CD14-positive monocyte (primary cell): ENCODE results near the gene TTC21A. TPM values are rescaled to one million over a fixed set of nuclear protein-coding genes. Genes with fewer than 3 reads are reported as not detected.

Experiments used
- DNase-seq, 3 donors: peaks; one replicate each; pipeline ENCODE4 v3.0.0-alpha.2; 2011 to 2022
- H2AFZ ChIP-seq: 2 replicates; pipeline ENCODE4 v1.6.0; 2012; ENCODE audit warnings: mild to moderate bottlenecking, low read depth, low read length, inconsistent platforms; ENCODE audit not compliant: insufficient read depth, poor library complexity, severe bottlenecking
- H3K27ac ChIP-seq, 2 donors: 1 replicate in 1 of 2; 2 replicates in 1 of 2; pipeline ENCODE4 v1.5.1; 2012 to 2013; ENCODE audit warnings: low read length in 2 of 2, control low read depth in 1 of 2, inconsistent platforms in 1 of 2, low read depth in 1 of 2, mild to moderate bottlenecking in 1 of 2
- H3K27me3 ChIP-seq, 2 donors: one replicate each; pipeline versions ENCODE4 v1.6.0 to v1.6.1; 2011 to 2013; ENCODE audit warnings: low read length in 2 of 2; ENCODE audit not compliant: control insufficient read depth in 2 of 2, insufficient read depth in 2 of 2
- H3K36me3 ChIP-seq, 2 donors: replicated peaks in 1 of 2; 1 replicate in 1 of 2; 2 replicates in 1 of 2; pipeline versions ENCODE4 v1.5.1 to v1.6.1; 2012 to 2013; ENCODE audit warnings: low read length in 2 of 2, control low read depth in 1 of 2, inconsistent platforms in 1 of 2, mild to moderate bottlenecking in 1 of 2; ENCODE audit not compliant: insufficient read depth in 2 of 2, control insufficient read depth in 1 of 2
- H3K4me1 ChIP-seq, 2 donors: 1 replicate in 1 of 2; 2 replicates in 1 of 2; pipeline versions ENCODE4 v1.5.1 to v1.6.1; 2012 to 2013; ENCODE audit warnings: low read length in 2 of 2, control low read depth in 1 of 2, inconsistent platforms in 1 of 2, mild to moderate bottlenecking in 1 of 2, moderate library complexity in 1 of 2; ENCODE audit not compliant: insufficient read depth in 2 of 2, control insufficient read depth in 1 of 2
- H3K4me2 ChIP-seq: replicated peaks from 2 replicates; pipeline ENCODE3; 2012; ENCODE audit warnings: low read length, moderate library complexity, mild to moderate bottlenecking; ENCODE audit not compliant: poor library complexity, severe bottlenecking; ENCODE audit errors: extremely low read depth
- H3K4me3 ChIP-seq, 3 experiments: fragments of 200-600 bp in 1 of 3; sonication (generic) in 1 of 3; replicated peaks in 1 of 3; 1 replicate in 2 of 3; 2 replicates in 1 of 3; pipeline ENCODE4 v1.5.1; 2011 to 2013; ENCODE audit warnings: low read length in 3 of 3, mild to moderate bottlenecking in 3 of 3, control low read depth in 2 of 3, low read depth in 2 of 3, inconsistent platforms in 1 of 3, moderate library complexity in 1 of 3
- H3K79me2 ChIP-seq: 2 replicates; pipeline ENCODE4 v1.6.0; 2012; ENCODE audit warnings: mild to moderate bottlenecking, control low read depth, inconsistent platforms, low read length, moderate library complexity; ENCODE audit not compliant: insufficient read depth
- H3K9ac ChIP-seq: 2 replicates; pipeline ENCODE4 v1.6.0; 2017; ENCODE audit warnings: low read length, mild to moderate bottlenecking; ENCODE audit not compliant: insufficient read depth, poor library complexity, severe bottlenecking
- H3K9me3 ChIP-seq, 2 donors: replicated peaks in 1 of 2; 1 replicate in 1 of 2; 2 replicates in 1 of 2; pipeline versions ENCODE4 v1.5.1 to v1.6.1; 2012 to 2013; ENCODE audit warnings: low read length in 2 of 2, control low read depth in 1 of 2; ENCODE audit not compliant: control insufficient read depth in 1 of 2, insufficient read depth in 1 of 2
- H4K20me1 ChIP-seq: 2 replicates; pipeline ENCODE4 v1.6.0; 2012; ENCODE audit warnings: mild to moderate bottlenecking, low read length, control low read depth, moderate library complexity; ENCODE audit not compliant: insufficient read depth
- H3K27ac Mint-ChIP-seq, 7 donors: one replicate each; pipeline ENCODE4 v1.8.0; 2020; ENCODE audit warnings: mild to moderate bottlenecking in 7 of 7, mixed read lengths in 7 of 7, moderate library complexity in 6 of 7, inconsistent platforms in 2 of 7
- H3K27me3 Mint-ChIP-seq, 3 donors: one replicate each; pipeline ENCODE4 v1.8.0; 2021 to 2022; ENCODE audit warnings: low read depth in 3 of 3, mild to moderate bottlenecking in 3 of 3, mixed read lengths in 3 of 3, moderate library complexity in 3 of 3, inconsistent platforms in 1 of 3
- H3K36me3 Mint-ChIP-seq, 2 donors: one replicate each; pipeline ENCODE4 v1.8.0; 2020; ENCODE audit warnings: mixed read lengths in 2 of 2, inconsistent platforms in 1 of 2, mild to moderate bottlenecking in 1 of 2
- H3K4me1 Mint-ChIP-seq: one replicate; pipeline ENCODE4 v1.8.0; 2020; ENCODE audit warnings: mild to moderate bottlenecking, mixed read lengths
- H3K4me3 Mint-ChIP-seq, 2 donors: one replicate each; pipeline ENCODE4 v1.8.0; 2020; ENCODE audit warnings: mild to moderate bottlenecking in 2 of 2, mixed read lengths in 2 of 2, moderate library complexity in 1 of 2
- H3K9me3 Mint-ChIP-seq, 7 donors: one replicate each; pipeline ENCODE4 v1.8.0; 2020 to 2022; ENCODE audit warnings: mixed read lengths in 7 of 7, mild to moderate bottlenecking in 6 of 7, moderate library complexity in 6 of 7, inconsistent platforms in 2 of 7
- WGBS: methylation state at CpG from one replicate; pipeline ENCODE4 v1.1.5; 2013; ENCODE audit warnings: missing lambda C conversion rate; ENCODE audit not compliant: insufficient coverage; 5-methylcytosine and 5-hydroxymethylcytosine counted together
- intact Hi-C, 2 donors: fragments of 100-400 bp; cut with micrococcal nuclease; formaldehyde crosslinking; loops; one replicate each; pipeline versions ENCODE4 v1.15.0 to v1.15.1; 2023
- polyA plus RNA-seq, 3 donors: library from polyadenylated mRNA; depleted of rRNA in 1 of 3; unstranded in 2 of 3; stranded (reverse) in 1 of 3; fragments of 300-500 nt in 2 of 3; fragments of >200 nt in 1 of 3; fragmentation: Illumina TruSeq in 2 of 3; gene quantifications; 1 replicate in 2 of 3; 2 replicates in 1 of 3; pipeline ENCODE4 v1.2.3, GENCODE V29; 2012 to 2021
- TF ChIP-seq, protein P1 (sequence below): fragments of 200-600 bp; IDR thresholded peaks from one replicate; pipeline ENCODE4 v1.8.0; 2022; ENCODE audit warnings: antibody characterized with exemption, mild to moderate bottlenecking

Gene TTC21A
- polyA plus RNA-seq, 3 donors, result 0.67 to 12.9 (median 2.2) TPM

DNA sequence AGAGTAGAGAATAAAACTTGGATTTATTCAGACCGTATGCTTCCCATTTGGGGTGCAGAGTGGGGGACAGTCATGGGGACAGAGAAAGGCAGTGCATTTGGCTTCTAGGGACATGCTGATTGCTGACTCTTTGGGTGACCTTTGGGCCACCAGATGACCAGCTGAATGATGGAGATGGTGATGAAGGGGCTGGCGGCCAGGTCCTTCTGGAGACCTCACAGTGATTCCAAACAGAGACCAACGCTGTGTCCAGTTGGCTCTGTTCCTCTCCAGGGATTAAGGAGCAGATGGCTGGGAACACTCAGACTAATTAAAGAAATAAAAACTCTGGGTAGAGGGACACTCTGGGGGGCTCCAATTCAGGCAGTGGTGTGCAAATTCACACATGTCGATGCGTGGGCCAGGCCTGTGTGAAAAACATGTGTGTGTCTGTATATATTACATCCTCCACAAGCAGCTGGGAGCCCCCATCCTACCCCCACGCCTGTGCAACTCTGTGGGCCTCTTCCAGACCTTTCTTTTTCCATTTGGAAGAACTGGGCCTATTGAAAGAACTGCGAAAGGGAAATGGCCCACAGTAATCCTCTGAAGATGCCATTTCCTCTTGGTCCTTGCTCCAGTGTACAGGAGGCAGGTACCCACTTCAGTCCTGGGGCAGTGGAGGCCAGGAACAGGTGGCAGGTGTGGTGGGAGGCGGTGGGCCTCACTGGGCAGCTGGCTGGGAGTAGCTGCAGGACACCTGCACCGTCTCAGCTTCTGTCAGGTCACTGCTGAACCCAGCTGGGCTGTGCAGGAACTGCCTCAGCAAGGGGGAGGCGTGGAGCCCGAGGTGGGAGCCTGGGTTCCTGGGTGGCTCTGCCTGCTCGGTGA, 76.0 kb downstream of the TTC21A start:
- H3K4me3 ChIP-seq, result no peak overlapping the region
- no peaks in the 10 kb centered on the region for H3K9me3 ChIP-seq
- TF ChIP-seq, protein P1, sequence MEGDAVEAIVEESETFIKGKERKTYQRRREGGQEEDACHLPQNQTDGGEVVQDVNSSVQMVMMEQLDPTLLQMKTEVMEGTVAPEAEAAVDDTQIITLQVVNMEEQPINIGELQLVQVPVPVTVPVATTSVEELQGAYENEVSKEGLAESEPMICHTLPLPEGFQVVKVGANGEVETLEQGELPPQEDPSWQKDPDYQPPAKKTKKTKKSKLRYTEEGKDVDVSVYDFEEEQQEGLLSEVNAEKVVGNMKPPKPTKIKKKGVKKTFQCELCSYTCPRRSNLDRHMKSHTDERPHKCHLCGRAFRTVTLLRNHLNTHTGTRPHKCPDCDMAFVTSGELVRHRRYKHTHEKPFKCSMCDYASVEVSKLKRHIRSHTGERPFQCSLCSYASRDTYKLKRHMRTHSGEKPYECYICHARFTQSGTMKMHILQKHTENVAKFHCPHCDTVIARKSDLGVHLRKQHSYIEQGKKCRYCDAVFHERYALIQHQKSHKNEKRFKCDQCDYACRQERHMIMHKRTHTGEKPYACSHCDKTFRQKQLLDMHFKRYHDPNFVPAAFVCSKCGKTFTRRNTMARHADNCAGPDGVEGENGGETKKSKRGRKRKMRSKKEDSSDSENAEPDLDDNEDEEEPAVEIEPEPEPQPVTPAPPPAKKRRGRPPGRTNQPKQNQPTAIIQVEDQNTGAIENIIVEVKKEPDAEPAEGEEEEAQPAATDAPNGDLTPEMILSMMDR, result no peak
- no peak overlapping the region for H3K4me2 ChIP-seq
- H4K20me1 ChIP-seq, result no peaks in the 10 kb centered on the region
- H2AFZ ChIP-seq, result no peak overlapping the region
- Mint-ChIP-seq H3K9me3 (peaks cover 0 to 3% (median 0%) of the 10 kb centered on the region in 7 donors), H3K4me3 (no peak overlapping the region), H3K27me3 (peaks cover 13 to 19% (median 18%) of the 10 kb centered on the region in 3 donors), H3K27ac (no peak overlapping the region), H3K4me1 (peaks cover 21% of the 10 kb centered on the region), H3K36me3 (peaks cover 3 to 10% of the 10 kb centered on the region in 2 donors)
- H3K4me1 ChIP-seq, result peaks cover 15 to 19% of the 10 kb centered on the region in 2 donors
- no peaks in the 10 kb centered on the region for H3K36me3 ChIP-seq
- no peak for DNase-seq
- H3K9ac ChIP-seq, result no peak overlapping the region
- 98% methylated on average over 6 of the region's 12 CpGs for WGBS
- intact Hi-C loops, result loop anchor here (5.0 kb wide), 2 partner anchors 36 to 76 kb away; partner anchors contain the start of genes GORASP1 (in 1 of the 2) and TTC21A (in 1 of the 2)
- H3K27ac ChIP-seq, result no peak overlapping the region
- H3K79me2 ChIP-seq, result no peaks in the 10 kb centered on the region
- H3K27me3 ChIP-seq, result peaks cover 5 to 8% of the 10 kb centered on the region in 2 donors

DNA sequence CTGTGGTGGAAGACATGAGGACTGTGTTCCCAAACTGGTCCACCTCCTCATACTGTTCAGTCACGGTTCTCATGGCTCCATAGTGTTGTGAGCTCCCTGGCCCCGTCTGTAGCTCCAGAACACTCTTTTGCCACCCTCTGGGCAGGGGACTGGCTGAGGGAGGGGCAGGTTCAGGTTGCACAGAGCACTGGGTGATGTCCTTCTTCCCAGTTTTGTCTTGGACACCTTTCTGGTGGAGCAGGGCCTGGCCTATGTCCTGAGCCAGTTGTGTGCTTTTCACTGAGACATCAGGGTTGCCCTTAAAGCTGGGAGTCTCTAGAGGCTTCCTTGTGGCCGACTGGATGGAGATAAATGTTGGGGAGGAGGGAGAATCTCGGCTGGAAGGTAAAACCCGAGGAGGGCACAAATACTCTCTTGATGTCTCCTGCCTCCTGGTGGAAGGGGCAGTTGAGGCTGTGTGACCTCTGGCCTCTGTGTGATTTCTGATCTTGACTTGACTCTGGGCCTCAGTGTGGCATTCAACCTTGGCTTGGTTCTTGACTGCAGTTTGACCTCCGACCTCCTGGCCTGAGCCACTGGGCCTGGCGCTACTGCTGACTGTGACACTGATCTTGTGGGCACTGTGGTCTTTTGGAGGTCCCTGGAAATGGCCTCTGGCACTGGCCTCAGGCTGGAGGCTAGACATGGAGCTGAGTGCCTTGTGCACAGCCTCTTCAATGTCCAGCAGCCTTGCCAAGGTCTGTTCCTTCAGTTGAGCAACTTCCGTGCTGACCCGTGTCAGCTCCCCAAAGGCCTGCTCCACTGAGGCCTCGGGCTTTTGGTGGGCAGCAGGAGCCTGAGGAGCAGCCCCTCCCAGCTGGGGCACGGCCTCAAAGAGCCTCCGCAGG, 76.8 kb downstream of the TTC21A start:
- no peak overlapping the region for H2AFZ ChIP-seq
- Mint-ChIP-seq H3K27me3 (peaks cover 13 to 17% (median 17%) of the 10 kb centered on the region in 3 donors), H3K27ac (peak overlapping the region in 1 of 7 donors; percentile 26), H3K36me3 (peaks cover 3 to 10% of the 10 kb centered on the region in 2 donors), H3K4me3 (no peak overlapping the region), H3K9me3 (peaks cover 0 to 3% (median 0%) of the 10 kb centered on the region in 7 donors), H3K4me1 (peaks cover 17% of the 10 kb centered on the region)
- intact Hi-C loops, result loop anchor here (5.0 kb wide), 2 partner anchors 37 to 77 kb away; partner anchors contain the start of genes GORASP1 (in 1 of the 2) and TTC21A (in 1 of the 2)
- 92% methylated on average over 12 of the region's 12 CpGs for WGBS
- H3K79me2 ChIP-seq, result no peaks in the 10 kb centered on the region
- no peaks in the 10 kb centered on the region for H3K36me3 ChIP-seq
- H3K9me3 ChIP-seq, result no peaks in the 10 kb centered on the region
- H3K4me1 ChIP-seq, result peaks cover 13 to 17% of the 10 kb centered on the region in 2 donors
- H3K4me2 ChIP-seq, result no peak overlapping the region
- H4K20me1 ChIP-seq, result no peaks in the 10 kb centered on the region
- no peak overlapping the region for H3K4me3 ChIP-seq
- no peak overlapping the region for H3K9ac ChIP-seq
- DNase-seq, result no peak
- TF ChIP-seq, protein P1, result no peak
- no peak overlapping the region for H3K27ac ChIP-seq
- peaks cover 5 to 8% of the 10 kb centered on the region in 2 donors for H3K27me3 ChIP-seq
